Ascending aorta (tissue), 2 donors: ENCODE results near the gene PRUNE2. TPM values are rescaled to one million over a fixed set of nuclear protein-coding genes. Genes with fewer than 3 reads are reported as not detected.

Experiments used
- DNase-seq, 2 donors: peaks; one replicate each; pipeline ENCODE4 v3.0.0-alpha.2; 2019; ENCODE audit warnings: low spot score in 2 of 2
- H3K27ac ChIP-seq, 2 donors: fragments of 200-600 bp; sonication (generic); one replicate each; pipeline ENCODE4 v1.5.1; 2016 to 2017; ENCODE audit warnings: mild to moderate bottlenecking in 1 of 2
- H3K27me3 ChIP-seq: fragments of 200-600 bp; sonication (generic); one replicate; pipeline ENCODE4 v1.5.1; 2017
- H3K36me3 ChIP-seq, 2 donors: fragments of 200-600 bp; sonication (generic); one replicate each; pipeline ENCODE4 v1.5.1; 2016
- H3K4me1 ChIP-seq, 2 donors: fragments of 200-600 bp; sonication (generic); one replicate each; pipeline ENCODE4 v1.5.1; 2016 to 2017; ENCODE audit warnings: mild to moderate bottlenecking in 1 of 2
- H3K4me3 ChIP-seq, 2 donors: fragments of 200-600 bp; sonication (generic); one replicate each; pipeline ENCODE4 v1.5.1; 2016 to 2017; ENCODE audit warnings: mild to moderate bottlenecking in 1 of 2
- H3K9me3 ChIP-seq, 2 donors: fragments of 200-600 bp; sonication (generic); one replicate each; pipeline ENCODE4 v1.5.1; 2016
- CTCF ChIP-seq, 3 experiments: fragments of 200-600 bp in 2 of 3; fragments of 450-650 bp in 1 of 3; sonication (generic) in 2 of 3; IDR thresholded peaks; one replicate each; pipeline ENCODE4 v1.5.1; 2016 to 2019; ENCODE audit warnings: antibody characterized with exemption in 3 of 3, mild to moderate bottlenecking in 1 of 3, moderate library complexity in 1 of 3
- intact Hi-C: fragments of 100-400 bp; cut with DNase I; formaldehyde crosslinking; loops from one replicate; pipeline ENCODE4 v1.15.1; 2023
- total RNA-seq: library from RNA; depleted of rRNA; stranded (reverse); fragments of >200 nt; gene quantifications from one replicate; pipeline ENCODE4 v1.1.0, GENCODE V29; 2016

The PRUNE2 gene
- total RNA-seq, 1 donor from 2014 or later, result 200 TPM

GRCh38 chr9:76616780-76617179, 289.1 kb downstream of the PRUNE2 start:
- Histone ChIP-seq H3K4me1 (peaks cover 4 to 24% of the 10 kb centered on the region in 2 donors), H3K9me3 (no peaks in the 10 kb centered on the region), H3K27me3 (no peaks in the 10 kb centered on the region), H3K4me3 (no peak overlapping the region), H3K27ac (no peak overlapping the region), H3K36me3 (peaks cover 10 to 13% of the 10 kb centered on the region in 2 donors)
- no peak for TF ChIP-seq CTCF (IDR thresholded peaks at IDR 0.05)
- no peak for DNase-seq
- intact Hi-C loops, result no loop called here

GRCh38 chr9:76615177-76615603, 290.7 kb downstream of the PRUNE2 start:
- Histone ChIP-seq H3K4me3 (no peak overlapping the region), H3K27me3 (no peaks in the 10 kb centered on the region), H3K36me3 (peaks cover 10 to 13% of the 10 kb centered on the region in 2 donors), H3K27ac (peak overlapping the region in 1 of 2 donors; percentile 7), H3K9me3 (no peaks in the 10 kb centered on the region), H3K4me1 (peaks cover 3 to 19% of the 10 kb centered on the region in 2 donors)
- intact Hi-C loops, result no loop called here
- no peak for TF ChIP-seq CTCF (IDR thresholded peaks at IDR 0.05)
- DNase-seq, result no peak

- no peak for DNase-seq
- no peak for TF ChIP-seq CTCF (IDR thresholded peaks at IDR 0.05)
- Histone ChIP-seq H3K9me3 (no peaks in the 10 kb centered on the region), H3K4me3 (no peak overlapping the region), H3K4me1 (peaks cover 0 to 12% of the 10 kb centered on the region in 2 donors), H3K27me3 (no peaks in the 10 kb centered on the region), H3K27ac (no peak overlapping the region), H3K36me3 (peaks cover 10 to 13% of the 10 kb centered on the region in 2 donors)
- intact Hi-C loops, result no loop called here
Measured at GRCh38 chr9:76613974-76614373, 291.9 kb downstream of the PRUNE2 start.

- intact Hi-C loops, result no loop called here
- Histone ChIP-seq H3K9me3 (no peaks in the 10 kb centered on the region), H3K27ac (no peak overlapping the region), H3K4me3 (no peak overlapping the region), H3K4me1 (peaks cover 0 to 5% of the 10 kb centered on the region in 2 donors), H3K27me3 (no peaks in the 10 kb centered on the region), H3K36me3 (peaks cover 10 to 13% of the 10 kb centered on the region in 2 donors)
- no peak for TF ChIP-seq CTCF (IDR thresholded peaks at IDR 0.05)
- DNase-seq, result no peak
Measured at GRCh38 chr9:76613150-76613781, 292.6 kb downstream of the PRUNE2 start.

GRCh38 chr9:76610011-76610352, 295.9 kb downstream of the PRUNE2 start:
- intact Hi-C loops, result no loop called here
- peaks cover 0 to 2% of the 10 kb centered on the region in 2 donors for H3K4me1 ChIP-seq
- no peaks in the 10 kb centered on the region for H3K9me3 ChIP-seq
- no peak overlapping the region for H3K4me3 ChIP-seq
- H3K27ac ChIP-seq, result peak overlapping the region; percentile 11 to 35
- TF ChIP-seq CTCF (IDR thresholded peaks at IDR 0.05), result no peak
- H3K36me3 ChIP-seq, result peaks cover 10 to 13% of the 10 kb centered on the region in 2 donors
- H3K27me3 ChIP-seq, result no peaks in the 10 kb centered on the region
- peak; percentile 49 to 88 for DNase-seq
